ENCODE measurements around the gene CD99L2. TPM values are rescaled to one million over a fixed set of nuclear protein-coding genes. Genes with fewer than 3 reads are reported as not detected.

CD99L2 gene
- total and polyA plus RNA-seq, 4 experiments from 2014 or later, result 10.0 to 17.3 (median 14.5) TPM

- peaks cover 12 to 20% of the 10 kb centered on the region in 2 donors for H3K36me3 Mint-ChIP-seq
Measured at GRCh38 chrX:150805736-150806135, 92.7 kb downstream of the CD99L2 start.

GRCh38 chrX:150792949-150793527 lies 105.4 kb downstream of the CD99L2 start:
- ChIA-PET CTCF (ENCODE audit: partially characterized antibody) (no interaction called here), POLR2A (ENCODE audit: partially characterized antibody) (no interaction called here)
- Mint-ChIP-seq H3K27me3 (no peaks in the 10 kb centered on the region), H3K4me1 (no peaks in the 10 kb centered on the region), H3K36me3 (peaks cover 40 to 54% of the 10 kb centered on the region in 2 donors), H3K9me3 (no peaks in the 10 kb centered on the region), H3K27ac (peak overlapping the region in 1 of 7 donors; percentile 0), H3K4me3 (no peak overlapping the region)
- Histone ChIP-seq H3K27me3 (ENCODE audit: insufficient read depth, low read length) (no peaks in the 10 kb centered on the region), H3K4me1 (ENCODE audit: insufficient read depth, low read length) (no peaks in the 10 kb centered on the region), H3K9me3 (ENCODE audit: control insufficient read depth in 1 of 2, low read length in 2 of 2) (no peaks in the 10 kb centered on the region), H3K4me3 (ENCODE audit: low read length in 2 of 2) (no peak overlapping the region), H3K36me3 (ENCODE audit: insufficient read depth, low read length) (no peaks in the 10 kb centered on the region), H3K27ac (ENCODE audit: low read depth, low read length) (no peak overlapping the region)
- DNase-seq, result no peak
- intact Hi-C loops (cut with micrococcal nuclease), result no loop called here

More at GRCh38 chrX:150805736-150806135, 92.7 kb downstream of the CD99L2 start:
- Mint-ChIP-seq H3K4me3 (no peak overlapping the region), H3K27ac (no peak overlapping the region), H3K4me1 (peaks cover 0 to 2% (median under 1%) of the 10 kb centered on the region in 4 donors), H3K9me3 (peaks cover 0 to 2% (median 0%) of the 10 kb centered on the region in 8 donors), H3K27me3 (no peaks in the 10 kb centered on the region)
- DNase-seq, result no peak
- no peak overlapping the region for H3K4me3 ChIP-seq (ENCODE audit: low read length in 2 of 2)
- H3K27ac ChIP-seq (ENCODE audit: low read depth, low read length), result no peak overlapping the region
- no peaks in the 10 kb centered on the region for H3K4me1 ChIP-seq (ENCODE audit: insufficient read depth, low read length)
- no peaks in the 10 kb centered on the region for H3K27me3 ChIP-seq (ENCODE audit: insufficient read depth, low read length)
- CTCF ChIA-PET (ENCODE audit: partially characterized antibody), result no interaction called here
- intact Hi-C loops (cut with micrococcal nuclease), result no loop called here
- H3K9me3 ChIP-seq (ENCODE audit: control insufficient read depth in 1 of 2, low read length in 2 of 2), result no peaks in the 10 kb centered on the region
- no peaks in the 10 kb centered on the region for H3K36me3 ChIP-seq (ENCODE audit: insufficient read depth, low read length)
- POLR2A ChIA-PET (ENCODE audit: partially characterized antibody), result no interaction called here

- ChIA-PET POLR2A (ENCODE audit: partially characterized antibody) (no interaction called here), CTCF (ENCODE audit: partially characterized antibody) (no interaction called here)
- Mint-ChIP-seq H3K9me3 (no peaks in the 10 kb centered on the region), H3K4me3 (no peak overlapping the region), H3K36me3 (peaks cover 37 to 45% of the 10 kb centered on the region in 2 donors), H3K27ac (no peak overlapping the region), H3K4me1 (no peaks in the 10 kb centered on the region), H3K27me3 (no peaks in the 10 kb centered on the region)
- DNase-seq, result no peak
- intact Hi-C loops (cut with micrococcal nuclease), result no loop called here
- H3K4me3 ChIP-seq (ENCODE audit: low read length in 2 of 2), result no peak overlapping the region
- no peak overlapping the region for H3K27ac ChIP-seq (ENCODE audit: low read depth, low read length)
- H3K4me1 ChIP-seq (ENCODE audit: insufficient read depth, low read length), result no peaks in the 10 kb centered on the region
- no peaks in the 10 kb centered on the region for H3K27me3 ChIP-seq (ENCODE audit: insufficient read depth, low read length)
- no peaks in the 10 kb centered on the region for H3K36me3 ChIP-seq (ENCODE audit: insufficient read depth, low read length)
- no peaks in the 10 kb centered on the region for H3K9me3 ChIP-seq (ENCODE audit: control insufficient read depth in 1 of 2, low read length in 2 of 2)
Measured at GRCh38 chrX:150790021-150790420, 108.4 kb downstream of the CD99L2 start.

GRCh38 chrX:150781677-150782076 lies 116.8 kb downstream of the CD99L2 start:
- POLR2A ChIA-PET (ENCODE audit: partially characterized antibody), result no interaction called here
- CTCF ChIA-PET (ENCODE audit: partially characterized antibody), result interaction anchor here (1.4 kb wide), 1 partner anchor 300 kb away, joined by 5 read pairs; no protein-coding TSS in a partner anchor
- Mint-ChIP-seq H3K9me3 (peaks cover 0 to 2% (median 0%) of the 10 kb centered on the region in 8 donors), H3K4me3 (no peak overlapping the region), H3K27ac (peak overlapping the region in 1 of 7 donors; percentile 12), H3K27me3 (no peaks in the 10 kb centered on the region), H3K36me3 (peaks cover 0 to 5% of the 10 kb centered on the region in 2 donors), H3K4me1 (peaks cover 0 to 2% (median 0%) of the 10 kb centered on the region in 4 donors)
- no peak overlapping the region for H3K27ac ChIP-seq (ENCODE audit: low read depth, low read length)
- H3K4me1 ChIP-seq (ENCODE audit: insufficient read depth, low read length), result no peaks in the 10 kb centered on the region
- intact Hi-C loops (cut with micrococcal nuclease), result no loop called here
- no peak overlapping the region for H3K4me3 ChIP-seq (ENCODE audit: low read length in 2 of 2)
- H3K36me3 ChIP-seq (ENCODE audit: insufficient read depth, low read length), result no peaks in the 10 kb centered on the region
- no peak for DNase-seq
- no peaks in the 10 kb centered on the region for H3K27me3 ChIP-seq (ENCODE audit: insufficient read depth, low read length)
- no peaks in the 10 kb centered on the region for H3K9me3 ChIP-seq (ENCODE audit: control insufficient read depth in 1 of 2, low read length in 2 of 2)

- Histone ChIP-seq H3K4me1 (ENCODE audit: insufficient read depth, low read length) (no peaks in the 10 kb centered on the region), H3K27ac (ENCODE audit: low read depth, low read length) (no peak overlapping the region), H3K9me3 (ENCODE audit: control insufficient read depth in 1 of 2, low read length in 2 of 2) (no peaks in the 10 kb centered on the region), H3K27me3 (ENCODE audit: insufficient read depth, low read length) (no peaks in the 10 kb centered on the region), H3K4me3 (ENCODE audit: low read length in 2 of 2) (no peak overlapping the region), H3K36me3 (ENCODE audit: insufficient read depth, low read length) (no peaks in the 10 kb centered on the region)
- Mint-ChIP-seq H3K9me3 (peaks cover 0 to 2% (median 0%) of the 10 kb centered on the region in 8 donors), H3K4me3 (no peak overlapping the region), H3K27ac (no peak overlapping the region), H3K36me3 (peaks cover 0 to 3% of the 10 kb centered on the region in 2 donors), H3K4me1 (peaks cover 0 to 2% (median 0%) of the 10 kb centered on the region in 4 donors), H3K27me3 (no peaks in the 10 kb centered on the region)
- ChIA-PET CTCF (ENCODE audit: partially characterized antibody) (interaction anchor here (4.8 kb wide), 1 partner anchor 303 kb away, joined by 23 read pairs; no protein-coding TSS in a partner anchor), POLR2A (ENCODE audit: partially characterized antibody) (no interaction called here)
- intact Hi-C loops (cut with micrococcal nuclease), result no loop called here
- DNase-seq, result no peak
Measured at GRCh38 chrX:150779385-150779784, 119.1 kb downstream of the CD99L2 start.

- H3K9me3 Mint-ChIP-seq, result peaks cover 0 to 2% (median 0%) of the 10 kb centered on the region in 8 donors
- POLR2A ChIA-PET (ENCODE audit: partially characterized antibody), result interaction anchor here (0.7 kb wide), 1 partner anchor 839 kb away, joined by 4 read pairs; the partner anchor contains the start of gene EOLA2
- CTCF ChIA-PET (ENCODE audit: partially characterized antibody), result interaction anchor here (4.8 kb wide), 1 partner anchor 305 kb away, joined by 23 read pairs; no protein-coding TSS in a partner anchor
Measured at GRCh38 chrX:150777328-150777992, 121.0 kb downstream of the CD99L2 start.

GRCh38 chrX:150775569-150776350 lies 122.7 kb downstream of the CD99L2 start:
- DNase-seq, result no peak
- Mint-ChIP-seq H3K4me3 (no peak overlapping the region), H3K27me3 (no peaks in the 10 kb centered on the region), H3K4me1 (peaks cover 0 to 2% (median under 1%) of the 10 kb centered on the region in 4 donors), H3K9me3 (peaks cover 0 to 2% (median 0%) of the 10 kb centered on the region in 8 donors), H3K36me3 (peaks cover 0 to 3% of the 10 kb centered on the region in 2 donors), H3K27ac (peak overlapping the region in 1 of 7 donors; percentile 13)
- Histone ChIP-seq H3K27me3 (ENCODE audit: insufficient read depth, low read length) (no peaks in the 10 kb centered on the region), H3K27ac (ENCODE audit: low read depth, low read length) (no peak overlapping the region), H3K4me1 (ENCODE audit: insufficient read depth, low read length) (no peaks in the 10 kb centered on the region), H3K9me3 (ENCODE audit: control insufficient read depth in 1 of 2, low read length in 2 of 2) (no peaks in the 10 kb centered on the region), H3K36me3 (ENCODE audit: insufficient read depth, low read length) (no peaks in the 10 kb centered on the region), H3K4me3 (ENCODE audit: low read length in 2 of 2) (no peak overlapping the region)
- intact Hi-C loops (cut with micrococcal nuclease), result no loop called here
- POLR2A ChIA-PET (ENCODE audit: partially characterized antibody), result no interaction called here
- CTCF ChIA-PET (ENCODE audit: partially characterized antibody), result interaction anchor here (4.8 kb wide), 1 partner anchor 307 kb away, joined by 23 read pairs; no protein-coding TSS in a partner anchor

More at GRCh38 chrX:150777328-150777992, 121.0 kb downstream of the CD99L2 start:
- Mint-ChIP-seq H3K4me3 (no peak overlapping the region), H3K4me1 (peaks cover 0 to 2% (median 0%) of the 10 kb centered on the region in 4 donors), H3K36me3 (peaks cover 0 to 3% of the 10 kb centered on the region in 2 donors), H3K27ac (peak overlapping the region in 1 of 7 donors; percentile 35), H3K27me3 (no peaks in the 10 kb centered on the region)
- DNase-seq, result no peak
- H3K36me3 ChIP-seq (ENCODE audit: insufficient read depth, low read length), result no peaks in the 10 kb centered on the region
- no peak overlapping the region for H3K27ac ChIP-seq (ENCODE audit: low read depth, low read length)
- no peaks in the 10 kb centered on the region for H3K4me1 ChIP-seq (ENCODE audit: insufficient read depth, low read length)
- H3K27me3 ChIP-seq (ENCODE audit: insufficient read depth, low read length), result no peaks in the 10 kb centered on the region
- H3K4me3 ChIP-seq (ENCODE audit: low read length in 2 of 2), result no peak overlapping the region
- intact Hi-C loops (cut with micrococcal nuclease), result no loop called here
- no peaks in the 10 kb centered on the region for H3K9me3 ChIP-seq (ENCODE audit: control insufficient read depth in 1 of 2, low read length in 2 of 2)

All from CD4-positive, alpha-beta memory T cell (primary cell).